Pancreas (tissue), 10 donors: ENCODE data around the gene IL17B. TPM values are rescaled to one million over a fixed set of nuclear protein-coding genes. Genes with fewer than 3 reads are reported as not detected.

Experiments used
- ATAC-seq, 4 donors: fragments of 200-7000 bp; cut with Tn5 transposase; one replicate each; pipeline versions ENCODE4 v1.8.0 to v1.9.1; 2020; ENCODE audit warnings: mild to moderate bottlenecking in 4 of 4, moderate library complexity in 4 of 4
- DNase-seq, 6 donors: peaks; one replicate each; pipeline ENCODE4 v3.0.0-alpha.2; 2020
- FAIRE-seq: peaks from 2 replicates; lab custom pipeline; 2012; peaks lifted over from hg19 to GRCh38; lab: Jason Lieb, UNC
- H3K27ac ChIP-seq, 4 donors: fragments of 200-600 bp; sonication (generic); 1 replicate in 3 of 4; 2 replicates in 1 of 4; pipeline versions ENCODE4 v1.5.0 to v1.8.0; 2020
- H3K27me3 ChIP-seq, 4 donors: fragments of 200-600 bp; one replicate each; pipeline ENCODE4 v1.8.0; 2021
- H3K36me3 ChIP-seq, 3 donors: fragments of 200-600 bp; sonication (generic) in 1 of 3; one replicate each; pipeline versions ENCODE4 v1.5.0 to v1.8.0; 2020 to 2021
- H3K4me1 ChIP-seq, 3 donors: fragments of 200-600 bp; one replicate each; pipeline ENCODE4 v1.8.0; 2021
- H3K4me3 ChIP-seq, 4 donors: fragments of 200-600 bp; sonication (generic) in 2 of 4; one replicate each; pipeline versions ENCODE4 v1.5.0 to v1.8.0; 2020 to 2021
- H3K9me3 ChIP-seq, 4 donors: fragments of 200-600 bp; one replicate each; pipeline ENCODE4 v1.8.0; 2021
- CTCF ChIP-seq, 4 donors: fragments of 200-600 bp; sonication (generic) in 3 of 4; IDR thresholded peaks; one replicate each; pipeline versions ENCODE4 v1.5.0 to v1.8.0; 2021; ENCODE audit warnings: antibody characterized with exemption in 4 of 4
- WGBS, 2 donors: extraction: QIAGEN DNeasy Blood & Tissue Kit; methylation state at CpG; one replicate each; pipeline ENCODE4 v1.1.7; 2013; 5-methylcytosine and 5-hydroxymethylcytosine counted together
- intact Hi-C, 3 donors: fragments of 100-400 bp; cut with DNase I; formaldehyde crosslinking; loops; one replicate each; pipeline versions ENCODE4 v1.11.1 to v1.14.2; 2022
- polyA plus RNA-seq, 2 donors: library from polyadenylated mRNA; stranded (reverse); fragments of 200-250 nt; gene quantifications; one replicate each; pipeline ENCODE4 v1.2.3, GENCODE V29; 2013
- total RNA-seq, 6 donors: library from RNA; stranded (reverse); fragmentation: NEBNext Ultra II Directional in 4 of 6; extraction: Animal tissue kit (Norgen Biotek cat#: 25700) in 4 of 6; gene quantifications; one replicate each; pipeline versions ENCODE4 v1.2.1 to v1.2.4, GENCODE V29; 2021 to 2023
- donor health status: healthy with polysubstance abuse.
- donor health status: DM: no; HTN: no; CAD: no; lungs with moderate emphysema.
- donor health status: DM: no; HTN: no; CAD: no.
- donor health status: control.
- donor health status: control.
- donor health status: Bipolar disorder and iron deficiency.
- donor health status: DM: yes; HTN: yes; CAD: no.
- donor health status: DM: no; HTN: no; CAD: no.
- donor health status: DM: no; HTN: no; CAD: no.
- donor health status: DM: yes; HTN: yes; CAD: no.

The IL17B gene
- total and polyA plus RNA-seq, 8 donors: not detected

- H3K4me3 ChIP-seq: no peak overlapping the region
- H3K9me3 ChIP-seq: no peaks in the 10 kb centered on the region
- no peaks in the 10 kb centered on the region for H3K27me3 ChIP-seq
- H3K4me1 ChIP-seq: peaks cover 0 to 3% (median 2%) of the 10 kb centered on the region in 3 donors
- TF ChIP-seq CTCF (IDR thresholded peaks at IDR 0.05): no peak
- no peak for ATAC-seq
- intact Hi-C loops: no loop called here
- FAIRE-seq: no peak
- DNase-seq: no peak
- H3K36me3 ChIP-seq: no peaks in the 10 kb centered on the region
- no peak overlapping the region for H3K27ac ChIP-seq
- 89 to 94% methylated on average over 5 of the region's 5 CpGs for WGBS, 2 donors
These were observed 53.2 kb downstream of the IL17B start for GRCh38 chr5:149325894-149326293.

GRCh38 chr5:149325166-149325735 lies 53.8 kb downstream of the IL17B start:
- Histone ChIP-seq H3K4me1 (peaks cover 6 to 9% (median 8%) of the 10 kb centered on the region in 3 donors), H3K27ac (no peak overlapping the region), H3K27me3 (no peaks in the 10 kb centered on the region), H3K36me3 (no peaks in the 10 kb centered on the region), H3K4me3 (no peak overlapping the region), H3K9me3 (no peaks in the 10 kb centered on the region)
- TF ChIP-seq CTCF (IDR thresholded peaks at IDR 0.05): no peak
- FAIRE-seq (no peak), ATAC-seq (no peak), DNase-seq (no peak)
- intact Hi-C loops: no loop called here

- ATAC-seq: no peak
- TF ChIP-seq CTCF (IDR thresholded peaks at IDR 0.05): no peak
- no peak for FAIRE-seq
These were observed 54.5 kb downstream of the IL17B start for GRCh38 chr5:149324641-149325040.

More at GRCh38 chr5:149324641-149325040, 54.5 kb downstream of the IL17B start:
- DNase-seq: no peak
- Histone ChIP-seq H3K4me3 (no peak overlapping the region), H3K4me1 (peaks cover 7 to 10% (median 9%) of the 10 kb centered on the region in 3 donors), H3K9me3 (no peaks in the 10 kb centered on the region), H3K36me3 (no peaks in the 10 kb centered on the region), H3K27me3 (no peaks in the 10 kb centered on the region), H3K27ac (no peak overlapping the region)
- intact Hi-C loops: no loop called here
- WGBS, 2 donors: 87 to 92% methylated on average over 2 of the region's 2 CpGs

Other genes with a start within 250 kb of the IL17B start
- gene ABLIM3, start 237.8 kb downstream of the IL17B start, total RNA-seq: 1 to 10 TPM; 1.3 to 4.1 (median 2.1) TPM
- gene ABLIM3, start 237.8 kb downstream of the IL17B start, polyA plus RNA-seq: 1 to 10 TPM; 2.7 to 8.1 TPM
- gene AFAP1L1, start 107.4 kb downstream of the IL17B start, total RNA-seq: 1 to 10 TPM in 3 of 6 donors, under 1 TPM in 3; 0.54 to 2.4 (median 1.00) TPM
- gene AFAP1L1, start 107.4 kb downstream of the IL17B start, polyA plus RNA-seq: 1 to 10 TPM; 1.5 to 1.7 TPM
- gene GRPEL2, start 33.8 kb downstream of the IL17B start, total RNA-seq: 1 to 10 TPM; 3.7 to 9.0 (median 5.7) TPM
- 1 to 10 TPM; 2.1 to 4.4 TPM for gene GRPEL2, start 33.8 kb downstream of the IL17B start, polyA plus RNA-seq
- 1 to 10 TPM; 2.1 to 7.2 (median 3.1) TPM for gene PCYOX1L, start 21.2 kb downstream of the IL17B start, total RNA-seq
- 10 to 100 TPM in 1 of 2 donors, 1 to 10 TPM in 1; 5.8 to 11.5 TPM for gene PCYOX1L, start 21.2 kb downstream of the IL17B start, polyA plus RNA-seq
- 10 to 100 TPM; 60.5 to 98.1 (median 83.0) TPM for gene CSNK1A1, start 172.1 kb upstream of the IL17B start, total RNA-seq
- gene CSNK1A1, start 172.1 kb upstream of the IL17B start, polyA plus RNA-seq: 10 to 100 TPM; 23.0 to 41.0 TPM
- gene ARHGEF37, start 202.2 kb upstream of the IL17B start, total RNA-seq: 10 to 100 TPM in 1 of 6 donors, 1 to 10 TPM in 5; 7.6 to 13.6 (median 9.7) TPM
- gene ARHGEF37, start 202.2 kb upstream of the IL17B start, polyA plus RNA-seq: 1 to 10 TPM; 5.7 to 7.8 TPM